Measurements from ENCODE around the gene IL13.

IL13 gene

GRCh38 chr5:132673488-132673887 is 15.5 kb downstream of the IL13 start:
- DNase-seq (ENCODE audit: low spot score), result no peak

GRCh38 chr5:132673939-132674630 is 16.1 kb downstream of the IL13 start, which contains the start of gene IL4:
Gene IL4, plus strand, starts transcription at chr5:132673989. Its CDS starts 62 bp downstream, at chr5:132674051.
- DNase-seq (ENCODE audit: low spot score), result no peak

- no peak for DNase-seq (ENCODE audit: low spot score)
These were observed 16.9 kb downstream of the IL13 start for GRCh38 chr5:132674671-132675506.

- DNase-seq (ENCODE audit: low spot score), result no peak
These were observed 18.1 kb downstream of the IL13 start for GRCh38 chr5:132675936-132676689.

- no peak for DNase-seq (ENCODE audit: low spot score)
These were observed 19.2 kb downstream of the IL13 start for GRCh38 chr5:132677191-132677590.

- no peak for DNase-seq (ENCODE audit: low spot score)
These were observed 19.9 kb downstream of the IL13 start for GRCh38 chr5:132677682-132678400.

GRCh38 chr5:132678735-132679134 is 20.8 kb downstream of the IL13 start:
- DNase-seq (ENCODE audit: low spot score), result no peak

GRCh38 chr5:132679166-132679565 is 21.2 kb downstream of the IL13 start:
- DNase-seq (ENCODE audit: low spot score), result no peak

- no peak for DNase-seq (ENCODE audit: low spot score)
These were observed 21.9 kb downstream of the IL13 start for GRCh38 chr5:132679717-132680380.

GRCh38 chr5:132680780-132681475 is 23.0 kb downstream of the IL13 start:
- no peak for DNase-seq (ENCODE audit: low spot score)

GRCh38 chr5:132681476-132681831 is 23.5 kb downstream of the IL13 start:
- no peak for DNase-seq (ENCODE audit: low spot score)

- no peak for DNase-seq (ENCODE audit: low spot score)
These were observed 24.0 kb downstream of the IL13 start for GRCh38 chr5:132681983-132682382.

- no peak for DNase-seq (ENCODE audit: low spot score)
These were observed 26.5 kb downstream of the IL13 start for GRCh38 chr5:132684491-132684890.

GRCh38 chr5:132684922-132685720 is 27.1 kb downstream of the IL13 start:
- no peak for DNase-seq (ENCODE audit: low spot score)

GRCh38 chr5:132686193-132686592 is 28.2 kb downstream of the IL13 start:
- DNase-seq (ENCODE audit: low spot score), result no peak

- no peak for DNase-seq (ENCODE audit: low spot score)
These were observed 30.0 kb downstream of the IL13 start for GRCh38 chr5:132687995-132688394.

GRCh38 chr5:132688536-132689339 is 30.8 kb downstream of the IL13 start:
- no peak for DNase-seq (ENCODE audit: low spot score)

GRCh38 chr5:132689513-132689912 is 31.5 kb downstream of the IL13 start:
- DNase-seq (ENCODE audit: low spot score), result no peak

GRCh38 chr5:132690156-132690555 is 32.2 kb downstream of the IL13 start:
- DNase-seq (ENCODE audit: low spot score), result no peak

All from HuH-7.5 (cell line).